GM12878 (cell line): ENCODE measurements around the gene AFTPH. TPM values are rescaled to one million over a fixed set of nuclear protein-coding genes. Genes with fewer than 3 reads are reported as not detected.

Experiments used
- ATAC-seq: fragments of 200-7000 bp; cut with Tn5 transposase; 3 replicates; pipeline ENCODE4 v1.9.1; 2020; ENCODE audit warnings: mild to moderate bottlenecking, moderate library complexity
- BruUV-seq: library from RNA; stranded (reverse); fragments of 400-500 nt; replicated peaks from 2 replicates; lab custom pipeline; 2021; lab: Mats Ljungman, UMichigan
- CTCF ChIA-PET: fragments of 300-600 bp; sonication (Branson Sonifier 250); formaldehyde crosslinking; extraction: SDS; loops from one replicate; lab custom pipeline; 2021; ENCODE audit warnings: inconsistent platforms; lab: Yijun Ruan, JAX
- POLR2A ChIA-PET: fragments of 350-600 bp; formaldehyde crosslinking; extraction: SDS; loops from one replicate; lab custom pipeline; 2021; ENCODE audit warnings: inconsistent platforms; lab: Charles Lee
- RAD21 ChIA-PET: fragments of 300-600 bp; sonication (Branson Sonifier 250); formaldehyde crosslinking; loops from one replicate; lab custom pipeline; 2023; ENCODE audit warnings: antibody characterized with exemption; ENCODE audit not compliant: unreplicated experiment; lab: Charles Lee
- SMC1A ChIA-PET: fragments of 300-600 bp; sonication (Branson Sonifier 250); formaldehyde crosslinking; loops from one replicate; lab custom pipeline; 2023; ENCODE audit not compliant: unreplicated experiment, uncharacterized antibody; lab: Charles Lee
- DNase-seq: peaks from one replicate; pipeline ENCODE4 v3.0.0-alpha.2; 2011; ENCODE audit warnings: low read depth, low spot score
- FAIRE-seq: peaks from 3 replicates; lab custom pipeline; 2011; peaks lifted over from hg19 to GRCh38; lab: Jason Lieb, UNC
- H2AFZ ChIP-seq: 2 replicates; pipeline ENCODE4 v1.6.0; 2011; ENCODE audit warnings: low read depth, low read length, control low read depth; ENCODE audit not compliant: control insufficient read depth
- H3K27ac ChIP-seq: 2 replicates; pipeline ENCODE4 v1.5.1; 2011; ENCODE audit warnings: control low read depth; ENCODE audit not compliant: control insufficient read depth, insufficient read depth
- H3K27me3 ChIP-seq, 2 experiments: replicated peaks in 1 of 2; 2 replicates each; pipeline versions ENCODE4 v1.6.0 to v1.6.1; 2011; ENCODE audit warnings: low read length in 1 of 2; ENCODE audit not compliant: control insufficient read depth in 2 of 2, insufficient read depth in 2 of 2
- H3K36me3 ChIP-seq, 2 experiments: 2 replicates each; pipeline ENCODE4 v1.5.1; 2011; ENCODE audit warnings: low read length in 1 of 2; ENCODE audit not compliant: control insufficient read depth in 2 of 2, insufficient read depth in 2 of 2
- H3K4me1 ChIP-seq: 2 replicates; pipeline ENCODE4 v1.6.1; 2011; ENCODE audit warnings: mild to moderate bottlenecking, low read length, moderate library complexity, mixed read lengths; ENCODE audit not compliant: control insufficient read depth, insufficient read depth
- H3K4me2 ChIP-seq: 2 replicates; pipeline ENCODE4 v1.6.0; 2011; ENCODE audit warnings: control low read depth; ENCODE audit not compliant: control insufficient read depth, insufficient read depth
- H3K4me3 ChIP-seq: fragments of 200-600 bp; sonication (generic); 2 replicates; pipeline ENCODE4 v1.5.1; 2016
- H3K79me2 ChIP-seq: 2 replicates; pipeline ENCODE4 v1.6.0; 2011; ENCODE audit warnings: low read length; ENCODE audit not compliant: control insufficient read depth, insufficient read depth
- H3K9ac ChIP-seq: 2 replicates; pipeline ENCODE4 v1.8.0; 2011; ENCODE audit warnings: low read length, control low read depth, mixed read lengths; ENCODE audit not compliant: control insufficient read depth, insufficient read depth
- H3K9me3 ChIP-seq: replicated peaks from 3 replicates; pipeline ENCODE4 v1.5.1; 2011; ENCODE audit warnings: mild to moderate bottlenecking, low read length; ENCODE audit not compliant: control insufficient read depth, insufficient read depth
- H4K20me1 ChIP-seq: 2 replicates; pipeline ENCODE4 v1.6.0; 2011; ENCODE audit not compliant: control insufficient read depth, insufficient read depth
- KDM1A ChIP-seq: fragments of 200-600 bp; sonication (generic); IDR thresholded peaks from 2 replicates; pipeline ENCODE4 v1.6.1; 2016; ENCODE audit warnings: borderline replicate concordance
- STAT1 ChIP-seq: fragments of 450-650 bp; conservative IDR thresholded peaks from 2 replicates; pipeline ENCODE4 v1.6.1; 2014; ENCODE audit warnings: antibody characterized with exemption, mild to moderate bottlenecking
- TBL1XR1 ChIP-seq: IDR thresholded peaks from 2 replicates; pipeline ENCODE4 v1.6.1; 2012; ENCODE audit warnings: low read depth, low read length, improper control_type of control experiment
- WGBS: methylation state at CpG from one replicate; pipeline ENCODE4 v1.1.6; 2016; ENCODE audit warnings: low lambda C conversion rate; ENCODE audit not compliant: insufficient replicate concordance, insufficient coverage; ENCODE audit errors: missing lambda C conversion rate; 5-methylcytosine and 5-hydroxymethylcytosine counted together
- in situ Hi-C: fragments of 300-500 bp; cut with MboI; formaldehyde crosslinking; loops from 9 replicates; pipeline ENCODE4 v1.14.3; 2018; ENCODE audit warnings: mixed read lengths
- intact Hi-C: fragments of 100-400 bp; cut with micrococcal nuclease; formaldehyde crosslinking; loops from one replicate; pipeline ENCODE4 v1.14.2; 2022; ENCODE audit not compliant: unreplicated experiment
- polyA plus RNA-seq, 11 experiments: library from polyadenylated mRNA; depleted of rRNA in 4 of 11; unstranded in 6 of 11; stranded (reverse) in 5 of 11; fragments of >200 nt; fragmentation: Nextera tagmentation in 4 of 11; fragmentation: Illumina TruSeq in 1 of 11; extraction: Ambion mirVana in 4 of 11; extraction: Trizol in 1 of 11; gene quantifications; 1 replicate in 1 of 11; 2 replicates in 10 of 11; pipeline versions ENCODE4 v1.2.1 to v1.2.3, GENCODE V29; 2011 to 2016; ENCODE audit warnings: inconsistent platforms in 2 of 11, missing spikeins in 2 of 11, low read depth in 1 of 11
- total RNA-seq, 4 experiments: library from RNA; depleted of rRNA in 3 of 4; stranded (reverse); fragments of >200 nt in 3 of 4; fragmentation: Illumina TruSeq in 1 of 4; extraction: Trizol in 1 of 4; gene quantifications; 2 replicates each; pipeline versions ENCODE4 v1.2.1 to v1.2.3, GENCODE V29; 2013 to 2021
- TF ChIP-seq, protein P1 (sequence below): fragments of 450-650 bp; IDR thresholded peaks from 2 replicates; pipeline ENCODE4 v1.6.1; 2017; ENCODE audit warnings: mild to moderate bottlenecking, low read depth, inconsistent platforms; ENCODE audit not compliant: poor library complexity, severe bottlenecking

The AFTPH gene
- total and polyA plus RNA-seq, 10 of the 15 experiments (the other 5 are each of a cell fraction or from before 2014, with no cell fraction given) = 25.6 to 77.3 (median 39.5) TPM

DNA sequence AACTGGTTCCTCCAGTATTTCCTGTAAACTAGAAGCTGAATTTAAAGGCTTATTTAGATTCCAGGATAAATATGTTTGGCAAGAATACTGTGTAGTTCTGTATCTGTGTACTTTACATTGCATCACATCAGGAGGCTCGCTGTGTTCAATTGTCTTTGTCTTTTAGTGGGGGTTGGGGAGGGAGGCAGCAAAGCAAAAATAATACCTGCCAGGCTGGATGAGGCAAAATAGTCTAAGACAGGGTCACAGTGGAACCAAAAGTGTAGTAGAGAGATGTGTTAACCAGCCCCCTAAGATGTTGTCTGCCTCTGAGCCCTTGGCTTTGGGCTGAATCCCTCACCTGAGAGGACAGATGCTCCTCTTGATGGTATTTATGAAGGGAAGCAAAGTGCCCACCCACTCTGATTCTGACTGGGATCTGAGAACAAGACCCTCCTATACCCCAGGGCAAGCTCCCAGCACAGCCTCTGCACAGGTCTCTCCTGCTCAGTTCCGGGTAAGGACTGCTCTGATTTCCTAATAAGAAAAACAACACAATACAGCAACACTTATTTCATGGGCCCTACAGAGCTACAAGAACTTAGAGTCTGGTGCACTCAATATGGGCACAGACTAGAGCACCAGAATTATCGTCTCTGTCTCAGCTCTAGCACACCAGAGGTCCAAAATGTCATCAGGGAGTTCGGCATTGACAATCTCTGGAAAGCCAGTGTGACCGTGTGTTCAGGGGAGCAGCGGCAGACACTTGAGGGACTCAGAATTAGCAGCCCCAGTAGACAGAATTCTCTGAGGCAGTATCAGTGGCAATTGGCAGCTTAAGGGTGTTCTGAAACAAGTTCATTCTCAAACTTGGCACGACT, 7.2 kb upstream of the AFTPH start:
- in situ Hi-C loops = no loop called here
- SMC1A ChIA-PET = interaction anchor here (1.5 kb wide), 1 partner anchor 41 kb away, joined by 4 read pairs; no protein-coding TSS in a partner anchor

More for the DNA sequence above, 7.2 kb upstream of the AFTPH start:
- H3K4me3 ChIP-seq = no peak overlapping the region
- no peak for DNase-seq
- ChIA-PET CTCF (interaction anchor here (1.5 to 4.9 kb wide), 3 partner anchors 29 to 70 kb away, joined by 5 to 22 read pairs (median 10); no protein-coding TSS in a partner anchor), RAD21 (interaction anchor here (0.6 kb wide), 1 partner anchor 54 kb away, joined by 3 read pairs; no protein-coding TSS in a partner anchor), POLR2A (no interaction called here)
- H3K9me3 ChIP-seq = no peaks in the 10 kb centered on the region
- no TSS peak for BruUV-seq
- no peak for FAIRE-seq
- H2AFZ ChIP-seq = no peak overlapping the region
- TF ChIP-seq STAT1 (no peak), KDM1A (no peak), TBL1XR1 (no peak)
- TF ChIP-seq, protein P1, sequence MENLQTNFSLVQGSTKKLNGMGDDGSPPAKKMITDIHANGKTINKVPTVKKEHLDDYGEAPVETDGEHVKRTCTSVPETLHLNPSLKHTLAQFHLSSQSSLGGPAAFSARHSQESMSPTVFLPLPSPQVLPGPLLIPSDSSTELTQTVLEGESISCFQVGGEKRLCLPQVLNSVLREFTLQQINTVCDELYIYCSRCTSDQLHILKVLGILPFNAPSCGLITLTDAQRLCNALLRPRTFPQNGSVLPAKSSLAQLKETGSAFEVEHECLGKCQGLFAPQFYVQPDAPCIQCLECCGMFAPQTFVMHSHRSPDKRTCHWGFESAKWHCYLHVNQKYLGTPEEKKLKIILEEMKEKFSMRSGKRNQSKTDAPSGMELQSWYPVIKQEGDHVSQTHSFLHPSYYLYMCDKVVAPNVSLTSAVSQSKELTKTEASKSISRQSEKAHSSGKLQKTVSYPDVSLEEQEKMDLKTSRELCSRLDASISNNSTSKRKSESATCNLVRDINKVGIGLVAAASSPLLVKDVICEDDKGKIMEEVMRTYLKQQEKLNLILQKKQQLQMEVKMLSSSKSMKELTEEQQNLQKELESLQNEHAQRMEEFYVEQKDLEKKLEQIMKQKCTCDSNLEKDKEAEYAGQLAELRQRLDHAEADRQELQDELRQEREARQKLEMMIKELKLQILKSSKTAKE = no peak
- no peaks in the 10 kb centered on the region for H3K36me3 ChIP-seq
- intact Hi-C loops = no loop called here
- no peak overlapping the region for H3K27ac ChIP-seq
- 72% methylated on average over 7 of the region's 7 CpGs for WGBS
- no peak overlapping the region for H3K4me2 ChIP-seq
- no peaks in the 10 kb centered on the region for H3K4me1 ChIP-seq
- H4K20me1 ChIP-seq = no peaks in the 10 kb centered on the region
- no peak for ATAC-seq
- no peak overlapping the region for H3K9ac ChIP-seq
- peaks cover 0 to 6% of the 10 kb centered on the region in 2 experiments; a peak in 1 of 4 replicates for H3K27me3 ChIP-seq
- no peaks in the 10 kb centered on the region for H3K79me2 ChIP-seq
